IMR-90 (cell line): ENCODE results near the gene PSEN2. TPM values are rescaled to one million over a fixed set of nuclear protein-coding genes. Genes with fewer than 3 reads are reported as not detected.

Experiments
- ATAC-seq: fragments of 200-7000 bp; cut with Tn5 transposase; 2 replicates; pipeline ENCODE4 v1.9.1; 2020; ENCODE audit warnings: low read depth, mild to moderate bottlenecking, moderate library complexity
- BruUV-seq: library from RNA; stranded (reverse); fragments of 400-500 nt; replicated peaks from 2 replicates; lab custom pipeline; 2021; lab: Mats Ljungman, UMichigan
- CTCF ChIA-PET: fragments of 300-600 bp; formaldehyde crosslinking; extraction: SDS; loops from one replicate; lab custom pipeline; 2021; ENCODE audit warnings: antibody characterized with exemption; lab: Yijun Ruan, JAX
- POLR2A ChIA-PET: fragments of 300-600 bp; sonication (Branson Sonifier 250); formaldehyde crosslinking; loops from one replicate; lab custom pipeline; 2022; ENCODE audit warnings: antibody characterized with exemption; ENCODE audit not compliant: unreplicated experiment; lab: Charles Lee
- DNase-seq: peaks from one replicate; pipeline ENCODE4 v3.0.0; 2013
- H2AFZ ChIP-seq: replicated peaks from 2 replicates; pipeline ENCODE3; 2013; ENCODE audit warnings: low read length, mild to moderate bottlenecking; ENCODE audit not compliant: poor library complexity
- H2AK5ac ChIP-seq: 2 replicates; pipeline ENCODE4 v1.6.1; 2013; ENCODE audit warnings: low read depth, low read length, inconsistent platforms
- H2AK9ac ChIP-seq: replicated peaks from 2 replicates; pipeline ENCODE3; 2013; ENCODE audit warnings: mild to moderate bottlenecking, low read depth, low read length, moderate library complexity; ENCODE audit not compliant: poor library complexity
- H2BK120ac ChIP-seq: 2 replicates; pipeline ENCODE4 v1.6.1; 2013; ENCODE audit warnings: low read depth, low read length, inconsistent platforms
- H2BK15ac ChIP-seq: 3 replicates; pipeline ENCODE4 v1.6.1; 2013; ENCODE audit warnings: low read depth, low read length, inconsistent platforms
- H2BK20ac ChIP-seq: 2 replicates; pipeline ENCODE4 v1.6.1; 2013; ENCODE audit warnings: low read depth, mild to moderate bottlenecking, inconsistent platforms, low read length, moderate library complexity
- H2BK5ac ChIP-seq: 2 replicates; pipeline ENCODE4 v1.6.1; 2013; ENCODE audit warnings: mild to moderate bottlenecking, low read depth, low read length, inconsistent platforms; ENCODE audit not compliant: poor library complexity, severe bottlenecking
- H3K14ac ChIP-seq: replicated peaks from 2 replicates; pipeline ENCODE4 v1.6.1; 2013; ENCODE audit warnings: low read depth, low read length, inconsistent platforms
- H3K18ac ChIP-seq: 2 replicates; pipeline ENCODE4 v1.6.1; 2013; ENCODE audit warnings: low read depth, low read length, control low read depth
- H3K23ac ChIP-seq: 2 replicates; pipeline ENCODE4 v1.6.1; 2013; ENCODE audit warnings: low read depth, low read length, inconsistent platforms
- H3K27ac ChIP-seq: 2 replicates; pipeline ENCODE4 v1.5.1; 2013; ENCODE audit warnings: mild to moderate bottlenecking, control low read depth, low read length; ENCODE audit not compliant: insufficient read depth
- H3K27me3 ChIP-seq: 2 replicates; pipeline ENCODE4 v1.6.1; 2013; ENCODE audit warnings: low read length; ENCODE audit not compliant: control insufficient read depth, insufficient read depth
- H3K36me3 ChIP-seq: 2 replicates; pipeline ENCODE4 v1.6.1; 2013; ENCODE audit warnings: low read length, mixed read lengths; ENCODE audit not compliant: control insufficient read depth, insufficient read depth
- H3K4ac ChIP-seq: 2 replicates; pipeline ENCODE4 v1.6.1; 2013; ENCODE audit warnings: low read depth, low read length, inconsistent platforms
- H3K4me1 ChIP-seq: 2 replicates; pipeline ENCODE4 v1.6.1; 2013; ENCODE audit warnings: low read length, mixed read lengths; ENCODE audit not compliant: control insufficient read depth, insufficient read depth
- H3K4me2 ChIP-seq: 2 replicates; pipeline ENCODE4 v1.6.1; 2013; ENCODE audit warnings: low read depth, mild to moderate bottlenecking, control low read depth, low read length, moderate library complexity
- H3K4me3 ChIP-seq: 2 replicates; pipeline ENCODE4 v1.5.1; 2013; ENCODE audit warnings: low read depth, mild to moderate bottlenecking, control low read depth, low read length, moderate library complexity; ENCODE audit not compliant: insufficient read depth
- H3K56ac ChIP-seq: 2 replicates; pipeline ENCODE4 v1.6.1; 2013; ENCODE audit warnings: low read length, inconsistent platforms; ENCODE audit not compliant: insufficient read depth; ENCODE audit errors: extremely low read depth
- H3K79me1 ChIP-seq, 2 experiments: 2 replicates each; pipeline ENCODE4 v1.6.1; 2013; ENCODE audit warnings: low read length in 2 of 2, inconsistent platforms in 1 of 2, low read depth in 1 of 2
- H3K9ac ChIP-seq: 2 replicates; pipeline ENCODE4 v1.6.1; 2013; ENCODE audit warnings: low read depth, low read length, control low read depth
- H3K9me1 ChIP-seq: 2 replicates; pipeline ENCODE4 v1.6.1; 2013; ENCODE audit warnings: low read length, inconsistent platforms; ENCODE audit not compliant: insufficient read depth
- H3K9me3 ChIP-seq: 2 replicates; pipeline ENCODE4 v1.6.1; 2013; ENCODE audit warnings: low read length; ENCODE audit not compliant: control insufficient read depth, insufficient read depth
- H4K20me1 ChIP-seq: 2 replicates; pipeline ENCODE4 v1.6.1; 2013; ENCODE audit warnings: low read length, inconsistent platforms; ENCODE audit not compliant: insufficient read depth
- H4K5ac ChIP-seq: 2 replicates; pipeline ENCODE4 v1.6.1; 2013; ENCODE audit warnings: mild to moderate bottlenecking, low read depth, low read length, control low read depth
- H4K8ac ChIP-seq, 2 experiments: 2 replicates each; pipeline ENCODE4 v1.6.1; 2013; ENCODE audit warnings: low read depth in 2 of 2, low read length in 2 of 2, control low read depth in 1 of 2, inconsistent platforms in 1 of 2
- H4K91ac ChIP-seq: 2 replicates; pipeline ENCODE4 v1.6.1; 2013; ENCODE audit warnings: low read depth, low read length, inconsistent platforms; ENCODE audit not compliant: insufficient read depth
- CEBPB ChIP-seq: IDR thresholded peaks from 2 replicates; pipeline ENCODE4 v1.6.1; 2012; ENCODE audit warnings: low read depth, low read length, improper control_type of control experiment
- FOS ChIP-seq: fragments of 150-350 bp; IDR thresholded peaks from 2 replicates; pipeline ENCODE4 v1.6.1; 2016; ENCODE audit warnings: low read depth, low read length
- MXI1 ChIP-seq: IDR thresholded peaks from 2 replicates; pipeline ENCODE4 v1.6.1; 2012; ENCODE audit warnings: low read depth, mild to moderate bottlenecking, low read length, moderate library complexity, borderline replicate concordance
- NFE2L2 ChIP-seq: fragments of 150-350 bp; IDR thresholded peaks from 2 replicates; pipeline ENCODE4 v1.6.1; 2016; ENCODE audit warnings: low read depth, mild to moderate bottlenecking, low read length
- USF2 ChIP-seq: fragments of 150-350 bp; IDR thresholded peaks from 2 replicates; pipeline ENCODE4 v1.6.1; 2017; ENCODE audit warnings: mild to moderate bottlenecking, antibody characterized with exemption, low read length, low read depth
- WGBS, 2 experiments: methylation state at CpG; one replicate each; pipeline versions ENCODE4 v1.1.5 to v1.1.7; 2013; ENCODE audit warnings: missing lambda C conversion rate in 2 of 2; ENCODE audit not compliant: insufficient read length in 1 of 2; ENCODE audit errors: extremely low coverage in 2 of 2; 5-methylcytosine and 5-hydroxymethylcytosine counted together
- dilution Hi-C: fragments of 300-500 bp; cut with HindIII; formaldehyde crosslinking; loops from one replicate; pipeline ENCODE4 v1.14.3; 2018; ENCODE audit warnings: low sequenced_read_pairs; ENCODE audit not compliant: unreplicated experiment
- in situ Hi-C: fragments of 300-500 bp; cut with MboI; formaldehyde crosslinking; loops from 3 replicates; pipeline ENCODE4 v1.14.3; 2019; ENCODE audit warnings: low sequenced_read_pairs, inconsistent platforms, mixed read lengths
- intact Hi-C: fragments of 100-400 bp; cut with micrococcal nuclease; formaldehyde crosslinking; loops from 2 replicates; pipeline ENCODE4 v1.10.0; 2022
- polyA plus RNA-seq, 3 experiments: library from polyadenylated mRNA; depleted of rRNA; stranded (reverse); fragments of >200 nt; gene quantifications; 2 replicates each; pipeline ENCODE4 v1.2.3, GENCODE V29; 2012; ENCODE audit warnings: low replicate concordance in 1 of 3
- total RNA-seq: library from RNA; depleted of rRNA; stranded (reverse); fragments of >200 nt; gene quantifications from 2 replicates; pipeline ENCODE4 v1.2.3, GENCODE V29; 2012

The PSEN2 gene
- total and polyA plus RNA-seq, 2 of the 4 experiments (the other 2 are of a cell fraction): 15.0 to 24.4 TPM

- Histone ChIP-seq H3K27me3 (no peaks in the 10 kb centered on the region), H3K79me1 (no peaks in the 10 kb centered on the region; a peak in 1 of 4 replicates), H2AK5ac (peak overlapping the region; percentile 87), H4K91ac (peak overlapping the region; percentile 90), H4K20me1 (no peaks in the 10 kb centered on the region), H2BK15ac (peak overlapping the region; percentile 98; the same call in 2 of the 3 replicates), H3K14ac (peak overlapping the region; percentile 91), H3K27ac (peak overlapping the region; percentile 88), H3K4me2 (peak overlapping the region; percentile 86), H3K56ac (peak overlapping the region; percentile 79), H4K8ac (peak overlapping the region; percentile 91 to 96), H3K9me3 (no peaks in the 10 kb centered on the region), H4K5ac (peak overlapping the region; percentile 97), H3K18ac (peak overlapping the region; percentile 94), H2BK120ac (peak overlapping the region; percentile 87), H3K36me3 (no peaks in the 10 kb centered on the region), H3K23ac (peak overlapping the region; percentile 94), H3K9me1 (peaks cover 8% of the 10 kb centered on the region; the same call in 1 of the 2 replicates), H2BK20ac (peak overlapping the region; percentile 86; the same call in 1 of the 2 replicates), H3K4me1 (peaks cover 3% of the 10 kb centered on the region), H3K4me3 (peak overlapping the region; percentile 45), H3K9ac (peak overlapping the region; percentile 74), H2BK5ac (peak overlapping the region; percentile 84), H3K4ac (peak overlapping the region; percentile 98), H2AFZ (peak overlapping the region; percentile 100), H2AK9ac (peak overlapping the region; percentile 96)
- intact Hi-C loops: no loop called here
- ATAC-seq (no peak), DNase-seq (peak; percentile 55)
- in situ Hi-C loops: no loop called here
- ChIA-PET CTCF (interaction anchor here (0.6 to 0.7 kb wide), 2 partner anchors 21 to 289 kb away, joined by 3 to 4 read pairs; no protein-coding TSS in a partner anchor), POLR2A (interaction anchor here (0.6 to 0.7 kb wide), 5 partner anchors 8 to 419 kb away, joined by 3 to 8 read pairs (median 3); no protein-coding TSS in a partner anchor)
- no CpG with 5 or more reads among the region's 12 CpGs for WGBS, 2 experiments
- dilution Hi-C loops: no loop called here
- TF ChIP-seq FOS (peak; percentile 42; the same call in 1 of the 2 replicates), MXI1 (no peak), NFE2L2 (peak; percentile 71), CEBPB (peak; percentile 81), USF2 (no peak)
- no TSS peak for BruUV-seq
These were observed 68.6 kb downstream of the PSEN2 start for GRCh38 chr1:226938903-226939437.
